RPMI7951 (cell line): Measurements from ENCODE around the gene DBNDD2. TPM values are rescaled to one million over a fixed set of nuclear protein-coding genes. Genes with fewer than 3 reads are reported as not detected.

ENCODE experiments used
- DNase-seq: peaks from one replicate; pipeline ENCODE4 v3.0.0-alpha.2; 2012; ENCODE audit warnings: low read depth
- total RNA-seq: library from RNA; depleted of rRNA; stranded (reverse); fragments of >200 nt; shearing (Covaris generic); gene quantifications from 2 replicates; pipeline ENCODE4 v1.2.3, GENCODE V29; 2014

The DBNDD2 gene
- total RNA-seq, 1 experiment from 2014 or later, result 10.1 TPM

DNA sequence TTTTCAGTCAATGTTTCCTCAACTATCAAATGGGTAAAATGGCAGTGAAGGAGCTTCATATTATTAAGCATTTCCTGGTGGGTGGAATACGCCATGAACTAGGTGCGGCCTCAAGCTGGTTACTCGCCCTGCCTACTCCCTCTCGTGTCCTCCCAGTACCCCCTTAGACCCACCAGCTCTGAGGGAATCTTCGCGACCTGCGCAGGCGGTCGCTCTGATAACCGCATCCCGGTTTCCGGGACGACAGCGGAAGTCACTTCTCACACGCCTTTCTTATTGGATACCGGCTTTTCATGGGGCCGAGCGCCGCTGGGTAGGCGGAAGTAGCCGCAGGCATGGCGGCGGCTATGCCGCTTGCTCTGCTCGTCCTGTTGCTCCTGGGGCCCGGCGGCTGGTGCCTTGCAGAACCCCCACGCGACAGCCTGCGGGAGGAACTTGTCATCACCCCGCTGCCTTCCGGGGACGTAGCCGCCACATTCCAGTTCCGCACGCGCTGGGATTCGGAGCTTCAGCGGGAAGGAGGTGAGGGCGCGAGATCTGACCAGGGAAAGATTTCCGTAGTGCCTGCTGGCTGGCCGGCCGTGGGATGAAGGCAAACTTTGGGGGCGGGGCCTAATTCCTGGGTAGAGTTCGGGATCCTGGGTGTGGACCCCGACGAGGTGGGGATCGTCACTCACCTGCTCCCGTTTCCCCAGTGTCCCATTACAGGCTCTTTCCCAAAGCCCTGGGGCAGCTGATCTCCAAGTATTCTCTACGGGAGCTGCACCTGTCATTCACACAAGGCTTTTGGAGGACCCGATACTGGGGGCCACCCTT is 7.9 kb downstream of the DBNDD2 start, which contains the start of gene PIGT:
PIGT (plus strand) TSS at position 320 of the 816 bp plus-strand sequence; CDS start at position 336, 16 bp downstream.
- peak; percentile 91 for DNase-seq

DNA sequence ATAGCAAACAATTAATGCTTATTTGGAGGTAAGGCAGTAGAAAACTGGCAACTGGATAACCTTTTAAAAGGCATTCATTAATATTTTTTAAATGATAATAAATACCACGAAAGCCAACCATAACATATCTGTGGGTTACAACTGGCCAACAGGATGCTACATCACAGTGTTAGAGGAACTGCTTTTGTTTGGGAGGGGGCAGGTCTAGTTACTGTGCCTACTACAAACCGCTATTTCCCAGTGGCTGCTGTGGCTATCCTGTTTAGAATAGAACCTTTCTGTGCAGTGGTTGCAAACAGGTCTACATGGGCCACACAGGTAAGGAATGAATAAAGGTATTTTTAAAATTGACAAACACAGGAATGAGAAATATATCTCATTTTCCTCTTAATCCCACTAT is 8.8 kb downstream of the DBNDD2 start:
- no peak for DNase-seq

DNA sequence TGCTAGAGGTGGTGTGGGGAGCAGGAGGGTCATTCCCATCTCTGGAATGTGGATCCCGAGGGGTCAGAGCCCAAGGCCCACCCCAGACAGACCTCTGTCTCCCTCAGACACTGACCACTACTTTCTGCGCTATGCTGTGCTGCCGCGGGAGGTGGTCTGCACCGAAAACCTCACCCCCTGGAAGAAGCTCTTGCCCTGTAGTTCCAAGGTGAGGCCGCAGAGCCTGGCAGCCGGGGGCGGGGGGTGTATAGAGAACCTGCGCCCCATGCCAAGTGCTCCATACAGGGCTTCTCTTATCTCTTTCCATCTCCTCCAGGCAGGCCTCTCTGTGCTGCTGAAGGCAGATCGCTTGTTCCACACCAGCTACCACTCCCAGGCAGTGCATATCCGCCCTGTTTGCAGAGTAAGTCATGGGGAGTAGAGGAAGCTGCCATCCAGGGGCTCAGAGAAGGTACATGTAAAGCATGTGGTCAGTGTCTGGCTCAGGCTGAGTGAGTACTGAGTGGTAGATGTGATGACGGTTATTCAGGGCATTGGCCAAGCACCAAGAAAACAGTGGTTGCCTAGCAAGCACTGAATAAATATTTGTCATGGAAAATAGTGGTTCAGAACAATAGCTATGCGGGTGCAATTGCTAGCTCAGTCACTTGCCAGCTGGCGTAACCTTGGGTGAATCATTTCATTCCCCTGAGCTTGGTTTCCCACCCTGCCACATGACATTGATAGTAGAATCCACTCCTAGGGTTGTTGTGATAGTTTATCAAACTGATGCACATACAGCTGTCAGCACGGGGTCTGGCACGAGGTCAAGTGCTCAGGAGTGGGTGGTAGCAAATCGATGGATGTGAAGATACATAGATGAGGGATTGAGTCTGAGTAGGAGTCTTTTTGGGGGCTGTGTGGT is 11.4 kb downstream of the DBNDD2 start:
- DNase-seq, result peak; percentile 98

DNA sequence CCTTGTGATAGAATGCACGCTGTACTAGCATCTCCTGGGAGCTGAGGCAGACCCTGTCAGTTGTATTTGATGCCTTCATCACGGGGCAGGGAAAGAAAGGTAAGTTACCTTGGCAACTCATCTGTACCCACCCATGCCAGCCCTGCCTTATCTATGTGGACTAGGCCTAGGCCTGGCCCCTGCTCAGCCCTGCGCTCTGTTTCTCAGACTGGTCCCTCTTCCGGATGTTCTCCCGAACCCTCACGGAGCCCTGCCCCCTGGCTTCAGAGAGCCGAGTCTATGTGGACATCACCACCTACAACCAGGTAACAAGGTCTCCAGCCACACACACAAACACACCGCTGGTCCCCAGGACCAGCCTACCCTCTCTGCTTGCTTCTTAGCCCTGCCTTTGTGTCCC is 12.0 kb downstream of the DBNDD2 start:
- DNase-seq, result no peak

DNA sequence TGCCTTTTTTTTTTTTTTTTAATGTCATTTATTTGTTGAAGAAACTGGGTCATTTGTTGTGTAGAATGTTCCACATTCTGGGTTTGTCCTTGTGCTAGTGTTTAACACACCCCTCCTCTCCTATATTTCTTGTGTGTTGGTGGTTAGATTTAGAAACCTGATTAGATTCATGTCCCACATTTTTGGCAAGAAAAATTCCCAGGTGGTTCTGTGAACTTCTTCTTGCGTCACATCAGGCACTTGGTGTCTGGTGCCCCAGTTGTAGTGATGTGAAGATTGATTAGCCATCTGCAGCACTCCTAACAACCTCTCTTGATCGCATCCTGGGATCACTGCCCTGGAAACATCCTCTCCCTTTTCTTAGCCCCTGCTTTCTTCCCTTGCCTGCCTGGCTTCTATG is 15.6 kb downstream of the DBNDD2 start:
- DNase-seq, result no peak

DNA sequence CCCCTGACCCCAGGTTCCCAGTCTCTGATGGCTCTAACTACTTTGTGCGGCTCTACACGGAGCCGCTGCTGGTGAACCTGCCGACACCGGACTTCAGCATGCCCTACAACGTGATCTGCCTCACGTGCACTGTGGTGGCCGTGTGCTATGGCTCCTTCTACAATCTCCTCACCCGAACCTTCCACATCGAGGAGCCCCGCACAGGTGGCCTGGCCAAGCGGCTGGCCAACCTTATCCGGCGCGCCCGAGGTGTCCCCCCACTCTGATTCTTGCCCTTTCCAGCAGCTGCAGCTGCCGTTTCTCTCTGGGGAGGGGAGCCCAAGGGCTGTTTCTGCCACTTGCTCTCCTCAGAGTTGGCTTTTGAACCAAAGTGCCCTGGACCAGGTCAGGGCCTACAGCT is 17.5 kb downstream of the DBNDD2 start:
- DNase-seq, result no peak

DNA sequence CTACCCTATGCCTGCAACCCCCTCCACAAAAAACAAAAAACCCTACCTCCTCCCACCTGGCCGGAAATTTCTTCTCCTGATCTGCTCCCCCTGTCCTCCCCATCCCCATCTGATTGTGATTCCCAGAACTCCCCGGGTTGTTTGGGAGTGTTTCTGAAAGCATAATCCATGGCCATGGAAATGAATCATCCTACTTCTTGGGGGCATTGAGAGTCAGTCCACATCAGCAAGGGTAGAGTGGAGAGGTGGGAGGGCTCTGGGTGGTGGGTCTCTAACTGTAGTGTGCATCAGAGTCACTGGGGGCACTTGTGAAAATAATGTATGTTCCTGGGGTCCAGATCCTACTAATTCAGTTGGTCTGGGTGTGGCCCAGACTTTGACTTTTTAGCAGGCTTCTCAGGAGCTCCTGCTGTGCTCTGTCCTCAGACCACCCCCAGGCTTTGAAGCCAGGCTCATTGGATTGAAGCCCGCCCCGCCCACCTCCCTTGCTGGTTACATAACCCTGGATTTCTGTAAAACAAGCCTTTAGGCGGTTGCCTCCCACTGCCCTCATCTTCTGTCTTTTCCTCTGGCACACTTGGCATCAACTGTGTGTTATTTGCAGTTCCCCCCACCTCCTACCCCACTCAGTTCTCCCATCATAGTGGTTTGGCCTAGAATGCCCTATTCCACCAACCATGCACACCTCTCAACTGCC is 18.4 kb downstream of the DBNDD2 start:
- no peak for DNase-seq

DNA sequence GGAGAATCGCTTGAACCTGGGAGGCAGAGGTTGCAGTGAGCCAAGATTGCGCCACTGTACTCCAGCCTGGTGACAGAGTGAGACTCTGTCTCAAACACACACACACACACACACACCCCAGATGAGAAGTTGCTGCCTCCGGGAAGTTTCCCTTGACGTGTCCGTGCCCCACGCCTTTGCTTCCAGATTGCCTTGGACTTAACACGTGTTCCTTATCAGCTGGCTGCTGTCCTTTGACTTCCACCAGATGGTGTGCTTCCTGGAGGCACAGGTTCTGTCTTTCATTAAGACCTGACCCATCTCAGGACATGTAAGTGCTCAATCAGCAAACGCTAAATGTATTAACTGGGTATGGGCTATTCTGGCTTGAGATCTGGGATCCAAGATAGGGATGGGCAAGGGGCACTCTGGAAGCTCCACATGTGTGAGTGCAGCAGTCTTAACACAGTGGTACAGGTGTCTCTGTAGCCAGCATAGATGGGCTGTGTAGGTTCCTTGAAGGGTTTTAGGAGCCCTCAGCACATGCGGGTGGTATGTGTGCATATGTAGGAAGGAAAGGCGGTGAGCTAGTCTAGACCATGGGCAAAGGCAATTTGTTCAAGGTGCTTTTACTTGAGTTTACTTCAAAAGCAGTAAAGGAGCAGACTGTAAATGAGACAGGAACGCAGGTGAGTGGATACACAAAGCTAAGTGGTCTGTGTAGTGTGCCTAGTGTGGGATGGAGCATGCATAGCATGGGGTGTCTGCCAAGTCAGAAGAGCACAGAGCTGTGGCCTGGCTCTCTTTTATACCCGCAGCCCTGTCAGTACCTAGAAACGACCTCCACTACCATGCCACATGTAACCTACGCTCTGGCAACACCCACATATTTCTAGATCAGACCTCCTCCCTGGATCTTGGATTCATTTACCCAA is 19.4 kb downstream of the DBNDD2 start:
- no peak for DNase-seq

DNA sequence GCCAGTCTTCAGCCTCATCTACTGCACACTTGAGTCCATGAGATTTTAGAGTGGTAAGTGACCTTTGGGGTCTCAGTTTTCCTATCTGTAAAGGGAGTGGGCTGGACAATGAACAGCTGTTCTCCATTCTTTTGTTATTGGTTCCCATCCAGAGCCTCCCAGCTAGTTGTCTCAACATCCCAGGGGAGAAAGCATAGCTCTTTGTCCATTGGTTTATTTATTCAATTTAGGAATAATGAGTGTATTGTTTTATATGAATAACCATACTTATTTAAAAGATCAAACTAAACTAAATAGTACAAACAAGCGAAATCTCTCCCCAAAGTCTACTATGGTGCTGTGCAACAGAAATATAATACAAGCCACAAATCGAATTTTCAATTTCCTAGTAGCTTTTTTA is 21.5 kb downstream of the DBNDD2 start:
- DNase-seq, result no peak

DNA sequence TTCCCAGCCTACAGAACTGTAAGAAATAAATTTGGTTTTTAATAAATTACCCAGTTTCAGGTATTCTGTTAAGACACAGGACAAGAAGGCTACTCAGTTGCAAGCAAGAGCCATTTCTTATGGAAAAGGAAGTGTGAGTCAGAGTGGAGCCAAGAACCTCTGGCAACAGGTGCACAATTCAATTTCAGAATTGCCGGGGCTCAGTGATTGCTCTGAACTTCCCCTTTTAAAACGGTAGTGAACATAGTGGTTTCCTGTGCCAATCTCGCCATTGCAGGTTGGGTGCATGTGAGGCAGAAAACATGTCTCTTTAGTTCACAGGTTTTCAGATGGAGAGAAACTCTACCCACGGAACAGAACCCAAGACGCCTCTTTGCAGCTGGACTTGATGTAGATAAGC is 24.2 kb downstream of the DBNDD2 start:
- DNase-seq, result no peak

DNA sequence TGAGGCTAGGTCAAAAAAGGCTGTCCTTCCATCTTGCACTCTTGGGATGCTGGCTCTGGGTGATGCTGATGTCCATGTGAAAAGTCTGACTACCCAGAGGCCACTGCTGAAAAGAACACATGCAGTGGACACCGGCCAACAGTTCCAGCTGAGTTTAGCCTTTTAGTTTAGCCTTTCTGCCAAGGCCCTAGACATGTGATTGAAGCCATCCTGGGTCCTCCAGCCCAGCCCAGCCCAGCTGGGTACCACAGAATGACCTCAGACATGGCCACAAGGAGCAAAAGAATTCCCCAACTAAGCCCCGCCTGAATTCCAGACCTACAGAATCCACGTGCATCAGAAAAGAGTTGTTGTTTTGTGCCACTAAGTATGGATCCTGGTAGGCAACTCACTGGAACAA is 25.2 kb downstream of the DBNDD2 start:
- DNase-seq, result peak; percentile 82

DNA sequence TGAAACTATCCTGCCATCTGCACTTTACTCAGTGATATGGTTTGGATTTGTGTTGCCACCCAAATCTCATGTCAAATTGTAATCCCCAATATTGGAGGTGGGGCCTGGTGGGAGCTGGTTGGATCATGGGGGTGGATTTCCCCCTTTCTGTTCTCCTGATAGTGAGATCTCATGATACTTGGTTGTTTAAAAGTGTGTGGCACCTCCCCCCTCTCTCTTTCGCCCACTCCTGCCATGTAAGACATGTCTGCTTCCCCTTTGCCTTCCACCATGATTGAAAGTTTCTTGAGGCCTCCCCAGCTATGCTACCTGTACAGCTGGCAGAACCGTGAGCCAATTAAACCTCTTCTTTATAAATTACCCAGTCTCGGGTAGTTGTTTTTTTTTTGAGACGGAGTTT is 25.9 kb downstream of the DBNDD2 start:
- no peak for DNase-seq

DNA sequence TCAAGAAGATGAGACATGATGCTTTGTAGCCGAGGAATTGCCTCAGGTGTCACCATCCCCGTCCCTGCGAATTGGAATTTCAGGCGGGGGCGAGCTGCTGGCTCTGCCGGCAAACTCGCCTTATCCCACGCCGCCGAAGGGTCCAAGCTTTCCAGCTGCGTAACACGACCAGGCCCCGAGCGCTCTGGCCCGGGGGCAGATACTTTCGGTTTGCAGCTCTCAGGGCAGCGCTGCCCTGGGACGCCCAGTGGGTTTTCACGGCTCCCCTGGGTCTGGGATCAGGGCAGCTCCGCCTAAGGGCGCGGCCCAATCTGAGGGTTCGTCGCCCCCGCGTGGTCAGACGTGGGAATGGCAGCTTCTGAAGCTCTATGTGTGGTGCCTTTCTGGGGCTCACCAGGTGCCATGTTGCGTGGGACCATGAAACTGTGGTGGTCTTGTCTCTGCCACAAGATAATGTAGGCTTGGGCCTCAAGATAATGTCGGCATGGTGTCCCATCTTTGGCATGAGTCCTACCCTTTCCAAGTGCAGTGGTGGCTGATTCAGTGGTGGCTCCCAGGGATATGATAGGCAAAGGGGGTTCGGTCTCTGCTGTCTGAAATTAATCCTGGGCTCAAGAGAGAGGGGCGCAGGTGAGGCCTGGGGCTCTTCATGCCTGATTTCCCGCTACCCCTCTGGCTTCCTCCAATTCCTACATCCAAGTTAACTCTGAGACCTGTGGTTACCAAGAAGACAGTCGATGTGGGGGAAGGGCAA is 28.8 kb downstream of the DBNDD2 start:
- peak; percentile 87 for DNase-seq

DNA sequence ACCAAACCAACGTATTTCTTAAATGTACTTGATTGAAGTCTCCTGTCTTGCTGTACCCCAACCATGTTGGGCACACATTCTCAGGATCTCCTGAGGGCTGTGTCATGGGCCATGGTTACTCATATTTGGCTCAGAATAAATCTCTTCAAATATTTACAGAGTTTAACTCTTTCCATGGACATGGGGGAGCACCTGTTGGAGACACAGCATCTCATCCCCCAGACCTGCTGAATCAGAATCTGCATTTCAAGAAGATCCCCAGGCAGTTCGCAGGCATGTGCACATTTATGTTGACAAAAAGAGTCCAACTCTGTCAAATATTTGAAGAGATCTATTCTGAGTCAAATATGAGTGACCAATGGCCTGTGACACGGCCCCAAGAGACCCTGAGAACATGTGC is 32.3 kb downstream of the DBNDD2 start:
- DNase-seq, result no peak

DNA sequence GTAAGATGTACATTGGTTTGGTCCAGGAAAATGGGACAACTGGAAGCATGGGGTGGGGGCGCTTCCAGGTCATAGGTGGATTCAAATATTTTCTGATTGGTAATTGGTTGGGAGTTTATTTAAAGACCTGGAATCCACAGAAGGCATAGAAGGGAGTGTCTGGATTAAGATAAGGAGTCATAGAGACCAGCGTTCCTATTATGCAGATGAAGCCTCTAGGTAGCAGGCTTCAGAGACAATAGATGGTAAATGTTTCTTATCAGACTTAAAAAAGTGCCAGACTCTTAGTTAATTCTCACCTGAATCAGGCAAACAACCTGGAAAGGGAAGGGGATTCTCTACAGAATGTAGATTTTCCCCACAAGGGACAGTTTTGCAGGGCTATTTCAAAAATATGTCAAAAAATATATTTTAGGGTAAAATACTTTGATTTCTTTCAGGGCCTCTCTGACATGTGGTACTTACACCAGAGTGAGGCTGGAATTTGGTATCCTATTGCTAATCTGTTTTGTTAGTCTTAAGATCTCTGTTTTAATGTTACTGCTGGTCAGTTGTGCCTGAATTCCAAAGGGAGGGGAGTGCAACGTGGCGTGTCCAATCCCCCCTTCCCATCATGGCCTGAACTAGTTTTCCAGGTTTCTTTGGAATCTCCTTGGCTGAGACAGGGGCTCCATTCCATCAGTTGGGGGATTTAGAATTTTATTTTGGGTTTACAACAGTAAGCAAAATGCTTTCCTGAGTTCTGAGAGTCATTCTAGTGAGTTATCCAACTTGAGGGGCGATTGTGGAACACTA is 33.0 kb downstream of the DBNDD2 start:
- DNase-seq, result no peak

DNA sequence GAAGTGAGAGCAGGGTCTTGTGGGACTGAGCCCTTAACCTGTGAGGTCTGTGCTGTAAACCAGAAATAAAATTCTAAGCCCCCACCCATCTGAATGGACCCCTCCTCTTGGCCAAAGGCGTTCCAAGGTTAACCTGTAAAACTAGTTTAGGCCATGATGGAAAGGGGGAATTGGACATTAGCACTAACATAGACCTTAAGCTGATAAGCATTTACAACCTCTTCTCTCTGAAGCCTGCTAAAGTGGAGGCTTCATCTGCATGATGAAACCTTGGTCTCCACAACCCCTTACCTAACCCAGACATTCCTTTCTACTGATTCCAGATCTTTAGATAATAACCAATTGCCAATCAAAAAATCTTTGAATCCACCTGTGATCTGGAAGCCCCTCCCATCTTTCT is 33.7 kb downstream of the DBNDD2 start:
- no peak for DNase-seq

DNA sequence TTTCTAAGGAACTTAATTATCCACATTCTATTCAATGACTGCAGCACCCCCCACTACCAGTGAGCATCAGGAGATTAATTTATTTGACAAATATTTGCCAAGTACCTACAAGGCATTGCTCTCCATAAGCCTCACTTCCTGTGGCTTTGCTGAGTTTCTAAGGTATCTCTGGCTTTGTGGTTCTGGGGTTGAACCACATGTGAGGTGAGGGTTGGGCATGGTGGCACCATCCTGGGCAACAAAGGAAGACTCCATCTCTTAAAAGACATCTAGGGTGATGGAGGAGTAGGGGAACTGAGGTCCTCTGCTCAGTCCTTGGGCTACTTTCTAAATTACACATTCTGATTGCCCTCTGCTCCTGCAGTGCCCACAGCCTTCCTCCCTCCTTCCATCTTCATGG is 36.0 kb downstream of the DBNDD2 start:
- DNase-seq, result no peak

DNA sequence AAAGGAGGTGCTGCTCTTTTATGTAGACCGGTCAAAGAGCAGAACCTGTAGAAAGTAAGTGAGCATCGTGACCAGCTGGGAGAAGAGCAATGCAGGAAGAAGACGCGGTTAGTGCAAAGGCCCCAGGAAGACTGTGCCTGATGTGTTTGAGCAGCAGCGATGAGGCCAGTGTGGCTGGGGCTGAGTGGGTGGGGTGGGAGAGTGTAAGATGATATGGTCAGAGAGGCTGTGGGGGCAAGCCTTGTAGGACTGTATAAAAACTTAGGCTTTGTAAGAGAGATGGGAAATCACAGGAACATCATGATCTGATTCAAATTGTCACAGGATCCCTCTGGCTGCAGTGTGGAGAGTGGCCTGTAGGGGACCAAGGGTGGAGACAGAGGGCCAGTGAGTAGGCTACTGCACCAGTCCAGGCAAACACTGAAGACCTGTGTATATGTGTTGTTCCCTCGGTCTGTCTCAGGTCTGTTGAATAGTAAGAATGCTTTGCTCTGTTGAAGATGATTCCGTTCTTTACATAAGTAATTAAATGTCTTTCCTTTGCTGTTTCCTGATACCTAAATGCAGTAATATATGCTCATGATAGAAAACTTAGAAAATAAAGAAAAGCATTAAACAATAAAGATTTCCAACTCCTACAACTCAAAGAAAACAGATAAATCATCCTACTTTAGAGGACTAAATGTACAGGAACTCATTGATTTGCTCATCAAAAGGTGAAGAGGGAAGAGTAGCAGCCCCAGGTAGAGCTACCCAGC is 37.9 kb downstream of the DBNDD2 start:
- DNase-seq, result peak; percentile 47

DNA sequence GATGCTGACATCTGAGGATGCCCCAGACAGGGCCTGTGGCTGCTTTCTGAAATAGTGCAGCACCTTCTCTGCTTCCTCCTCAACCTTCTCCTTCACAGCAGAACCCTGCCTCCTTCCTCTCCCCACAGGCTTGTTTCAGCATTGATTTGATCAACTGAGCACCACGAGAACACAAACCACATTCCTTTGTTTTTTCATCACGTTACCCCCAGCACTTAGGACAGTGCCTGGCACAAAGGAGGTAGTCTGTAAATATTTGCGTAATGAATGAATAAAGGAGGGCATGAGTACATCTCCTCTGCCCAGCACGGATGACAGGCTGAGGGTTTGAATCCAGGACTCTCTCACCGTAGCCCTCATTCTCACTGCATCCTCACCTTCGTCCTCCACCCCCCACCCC is 40.2 kb downstream of the DBNDD2 start:
- no peak for DNase-seq
